HG02798 (cell line): ENCODE measurements around the gene AKIRIN2.
A peak's percentile ranks its signal among the peaks of the same experiment; 100 is the strongest.

Experiments used
- ATAC-seq: cut with Tn5 transposase; IDR thresholded peaks from one replicate; pipeline ENCODE4 v1.9.1; 2021; ENCODE audit warnings: mild to moderate bottlenecking; ENCODE audit not compliant: unreplicated experiment, poor library complexity

Gene AKIRIN2

DNA sequence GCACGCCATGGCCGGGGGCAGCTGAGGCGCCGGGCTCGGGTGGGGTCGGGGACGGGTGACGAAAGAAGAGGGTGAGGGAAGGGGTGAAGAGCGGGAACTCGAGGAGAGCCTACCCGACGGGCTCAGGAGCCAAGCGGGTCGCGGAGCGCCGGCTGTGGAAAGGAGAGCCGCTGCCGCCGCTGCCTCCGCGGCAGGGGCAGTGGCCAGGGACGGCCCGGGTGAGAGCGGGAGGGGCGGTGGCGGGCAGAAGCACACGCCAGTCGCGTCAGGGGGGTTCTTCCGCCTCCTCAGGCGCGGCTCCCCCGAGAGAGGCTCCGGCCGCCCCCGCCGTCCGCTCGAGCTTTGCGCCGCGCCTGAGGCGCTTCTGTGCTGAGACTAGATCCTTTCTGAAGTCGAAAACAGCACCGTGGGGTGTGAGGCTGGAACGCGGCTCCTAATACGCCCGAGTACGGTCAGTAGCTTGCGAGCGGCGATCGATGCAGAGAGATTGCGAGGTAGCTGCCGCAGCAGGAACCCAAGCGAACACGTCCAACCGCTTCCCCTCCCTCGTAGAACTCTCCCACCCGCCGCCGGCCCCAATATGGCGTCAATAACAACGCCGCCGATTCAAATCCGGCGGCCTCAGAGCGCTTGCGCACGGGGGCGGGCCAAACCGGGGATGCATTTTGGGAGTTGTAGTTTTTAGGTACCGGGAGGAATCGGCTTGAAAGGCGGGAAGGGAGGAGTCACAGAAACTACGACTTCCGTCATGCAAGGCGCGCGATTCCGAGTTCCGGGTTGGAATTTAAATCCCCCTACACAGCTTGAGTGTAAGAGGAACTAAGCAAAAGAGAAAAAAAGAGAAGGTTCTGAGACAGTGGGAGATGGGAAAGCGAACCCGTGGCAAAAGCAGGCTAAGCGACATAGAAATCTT lies at the start of gene AKIRIN2:
TSS of gene AKIRIN2 (minus strand) at position 558 of the 913 bp plus-strand sequence. CDS start at position 9, 549 bp downstream.
- peak; percentile 78 for ATAC-seq

- ATAC-seq, result no peak
Measured at GRCh38 chr6:87747646-87748045, 45.6 kb upstream of the AKIRIN2 start.

DNA sequence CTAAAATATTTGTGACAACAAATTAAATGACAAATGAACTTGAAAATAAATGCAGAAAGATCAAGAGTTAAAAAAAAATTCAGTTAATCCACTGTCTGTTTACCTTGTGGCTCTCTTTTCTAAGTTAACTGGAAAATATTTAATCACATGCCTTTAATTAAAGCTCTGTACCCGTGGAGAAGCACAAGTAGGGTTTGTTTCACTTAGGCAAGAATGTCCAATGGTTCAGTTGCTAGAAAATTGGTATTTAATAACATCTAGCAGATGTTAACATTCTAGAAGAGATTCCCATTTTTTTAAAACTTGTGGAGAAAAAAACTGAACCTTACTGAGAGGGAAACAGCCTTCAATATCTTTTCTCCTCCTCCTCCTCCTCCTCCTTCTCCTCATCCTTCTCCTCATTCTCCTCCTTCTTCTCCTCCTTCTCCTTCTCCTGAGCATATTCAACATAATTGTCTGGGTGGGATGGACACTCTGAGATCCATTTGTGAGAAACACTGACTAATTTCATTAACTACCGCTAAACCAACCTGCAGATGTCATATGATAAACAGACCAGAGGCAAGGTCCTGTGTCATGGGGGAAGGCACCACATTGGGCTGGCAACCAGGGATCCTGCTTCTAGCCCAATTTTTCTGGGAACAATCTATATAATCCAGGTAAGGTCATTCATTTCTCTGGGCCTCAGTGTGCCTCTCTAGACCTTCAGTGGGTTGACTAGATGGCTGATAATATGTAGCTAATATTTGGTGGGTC lies 44.1 kb upstream of the AKIRIN2 start:
- no peak for ATAC-seq

- no peak for ATAC-seq
Measured at GRCh38 chr6:87743454-87743853, 41.4 kb upstream of the AKIRIN2 start.

GRCh38 chr6:87742106-87742505 lies 40.1 kb upstream of the AKIRIN2 start:
- no peak for ATAC-seq

DNA sequence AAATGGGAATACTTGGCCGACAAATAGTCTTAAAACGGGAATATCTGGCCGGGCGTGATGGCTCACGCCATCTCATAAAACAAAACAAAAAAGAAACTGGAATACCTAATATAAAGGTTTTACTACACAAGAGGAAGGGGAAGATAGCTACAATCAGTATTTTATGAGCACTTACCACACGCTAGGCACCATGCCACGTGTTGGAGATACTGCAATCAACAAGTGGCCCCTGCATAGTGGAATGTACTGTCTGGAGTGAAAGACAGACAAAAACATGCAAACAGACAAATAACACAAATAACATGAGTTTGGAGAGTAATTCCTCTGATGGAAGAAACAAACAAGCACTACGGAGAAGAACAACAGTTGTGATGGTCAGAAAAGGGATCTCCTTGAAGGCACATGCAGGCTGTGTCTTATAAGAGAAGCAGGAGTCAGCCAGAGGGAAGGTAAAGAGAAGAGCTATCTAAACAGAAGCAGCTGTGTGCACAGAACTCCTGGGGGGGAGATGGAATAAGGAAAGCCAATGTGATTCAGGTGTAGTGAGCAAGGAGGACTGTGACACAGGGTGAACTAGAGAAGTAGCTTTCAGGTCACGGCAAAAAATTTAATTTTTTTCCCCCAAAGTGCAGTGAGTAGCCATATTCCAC lies 39.1 kb upstream of the AKIRIN2 start:
- no peak for ATAC-seq

DNA sequence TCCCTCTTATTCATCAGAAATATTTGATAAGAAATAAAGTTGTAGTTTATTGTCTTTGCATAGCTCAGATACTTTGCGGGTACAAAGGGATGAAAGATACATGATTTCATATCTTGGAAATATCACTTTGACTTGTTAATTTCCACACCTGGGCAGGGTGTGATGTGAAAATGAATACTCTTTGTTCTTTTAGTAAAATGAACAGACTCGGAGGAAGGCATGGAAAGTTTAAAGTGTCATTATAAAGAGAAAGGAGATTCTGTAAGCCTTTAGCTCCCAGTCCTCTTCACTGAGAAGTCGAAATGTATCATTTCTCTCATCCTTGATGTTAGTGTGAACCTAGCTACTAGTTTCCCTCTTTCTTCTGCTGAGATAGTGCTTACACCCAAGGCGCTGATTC lies 36.7 kb upstream of the AKIRIN2 start:
- no peak for ATAC-seq

DNA sequence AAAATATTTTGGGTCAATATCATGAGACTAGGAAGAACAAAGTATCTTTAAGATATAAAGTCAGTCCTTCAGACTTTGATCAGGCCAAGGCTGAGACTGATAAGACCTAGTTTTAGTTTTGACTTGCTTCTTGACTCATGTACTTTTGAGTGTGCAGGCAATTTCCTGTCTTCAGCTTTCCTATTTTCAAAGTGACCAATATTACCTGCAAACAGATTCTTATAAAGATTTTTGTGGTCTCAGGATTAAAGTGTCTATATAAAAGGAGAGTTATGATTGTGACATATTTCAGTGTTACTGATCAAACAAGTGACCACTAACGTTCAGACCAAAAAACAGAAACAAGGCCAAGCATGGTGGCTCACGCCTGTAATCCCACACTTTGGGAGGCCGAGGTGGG lies 36.0 kb upstream of the AKIRIN2 start:
- ATAC-seq, result peak; percentile 50

DNA sequence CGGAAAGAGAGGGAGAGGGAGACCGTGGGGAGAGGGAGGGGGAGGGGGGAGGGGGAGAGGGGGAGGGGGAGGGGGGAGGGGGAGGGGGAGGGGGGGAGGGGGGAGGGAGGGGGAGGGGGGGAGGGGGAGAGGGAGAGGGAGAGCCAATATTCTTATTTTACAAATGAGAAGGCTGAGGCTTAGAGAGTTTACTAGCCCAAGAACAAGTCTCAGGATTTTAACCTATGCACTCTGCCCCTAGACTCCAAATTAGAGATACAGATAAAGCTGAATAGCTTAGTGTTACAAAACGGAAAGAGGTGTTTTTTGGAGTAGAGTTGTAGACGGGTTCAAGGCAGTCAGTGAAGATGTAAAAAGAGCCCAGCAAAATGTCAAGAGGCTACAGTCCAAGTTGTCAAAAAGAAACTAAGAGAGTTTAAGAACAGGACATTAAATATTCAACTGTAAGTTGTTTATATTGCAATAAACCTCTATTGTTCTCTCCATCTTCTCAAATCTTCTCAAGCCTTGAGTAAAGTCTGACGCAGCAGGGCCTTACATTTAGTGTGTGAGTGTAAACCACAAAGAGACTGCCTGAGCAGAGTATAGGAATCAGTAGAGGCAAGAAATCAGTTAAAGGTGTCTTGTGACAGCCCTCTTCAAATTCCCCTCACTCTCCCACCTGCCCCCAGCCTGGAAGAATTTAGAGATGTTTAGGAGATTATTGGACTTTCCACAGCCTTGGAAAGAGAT lies 34.9 kb upstream of the AKIRIN2 start:
- no peak for ATAC-seq

- ATAC-seq, result peak; percentile 59
Measured at GRCh38 chr6:87731818-87732661, 30.0 kb upstream of the AKIRIN2 start.

DNA sequence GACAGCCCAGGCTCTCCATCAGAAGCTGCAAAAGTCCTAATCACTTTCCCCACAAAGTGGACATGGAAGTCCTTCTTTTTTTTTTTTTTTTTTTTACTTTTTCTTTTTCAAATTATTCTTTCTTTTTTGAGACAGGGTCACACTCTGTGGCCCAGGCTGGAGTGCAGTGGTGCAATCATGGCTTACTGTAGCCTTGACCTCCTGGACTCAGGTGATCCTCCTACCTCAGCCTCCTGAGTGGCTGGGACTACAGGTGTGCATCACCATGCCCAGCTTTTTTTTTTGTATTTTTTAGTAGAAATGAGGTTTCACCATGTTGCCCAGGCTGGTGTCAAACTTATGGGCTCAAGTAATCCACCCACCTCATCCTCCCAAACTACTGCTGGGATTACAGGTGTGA lies 29.0 kb upstream of the AKIRIN2 start:
- ATAC-seq, result no peak

GRCh38 chr6:87729965-87730719 lies 28.1 kb upstream of the AKIRIN2 start:
- ATAC-seq, result no peak

GRCh38 chr6:87728706-87729105 lies 26.7 kb upstream of the AKIRIN2 start:
- ATAC-seq, result no peak

DNA sequence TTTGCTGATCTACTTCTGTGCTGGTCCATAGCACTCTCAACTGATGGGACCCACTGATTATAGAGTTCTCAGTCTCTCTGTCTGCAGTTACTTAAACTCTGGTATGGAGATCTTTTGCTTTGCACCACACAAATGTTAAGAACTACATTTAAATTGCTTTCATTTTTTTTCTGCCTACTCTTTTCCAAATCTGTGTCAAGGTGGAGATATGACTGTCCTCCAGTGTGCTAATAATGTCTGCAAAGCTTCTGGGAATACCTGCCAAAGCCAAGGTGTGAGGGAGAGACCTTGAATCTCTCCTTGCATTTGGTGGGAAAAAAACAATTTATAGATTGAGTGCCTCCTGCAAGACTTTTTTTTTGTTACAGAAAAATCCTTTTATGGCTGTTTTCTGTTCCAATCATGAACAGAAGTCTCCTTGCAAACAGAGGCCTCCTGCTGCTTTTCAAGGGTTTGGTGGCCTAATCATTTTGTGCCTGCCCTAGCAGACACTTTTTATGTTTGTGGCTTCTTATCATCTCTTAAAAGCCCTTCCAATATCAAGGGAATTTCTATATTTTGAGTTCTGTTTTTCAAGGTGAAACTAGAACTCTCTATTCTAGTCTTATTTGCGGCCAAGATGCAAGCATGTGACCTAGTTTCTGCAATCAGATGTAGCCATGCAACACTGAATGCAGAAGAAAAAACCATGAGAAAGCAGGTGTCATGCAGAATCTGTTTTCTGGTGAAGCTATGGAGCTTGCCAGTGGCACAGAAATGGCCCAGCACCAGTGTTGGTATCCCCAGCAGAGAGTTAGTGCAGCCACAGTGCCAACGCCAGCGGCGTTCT lies 23.2 kb upstream of the AKIRIN2 start:
- ATAC-seq, result peak; percentile 86

GRCh38 chr6:87723170-87724078 lies 21.4 kb upstream of the AKIRIN2 start:
- peak; percentile 45 for ATAC-seq

GRCh38 chr6:87722540-87723169 lies 20.6 kb upstream of the AKIRIN2 start:
- ATAC-seq, result no peak
